Astrocyte (in vitro differentiated cells and primary cell): ENCODE measurements around the gene SLIT3. TPM values are rescaled to one million over a fixed set of nuclear protein-coding genes. Genes with fewer than 3 reads are reported as not detected.
A peak's percentile ranks its signal among the peaks of the same experiment; 100 is the strongest.

Source experiments
- DNase-seq: peaks from one replicate; pipeline ENCODE4 v3.0.0-alpha.2; 2010; ENCODE audit warnings: low read depth
- FAIRE-seq: peaks from 2 replicates; lab custom pipeline; 2011; peaks lifted over from hg19 to GRCh38; lab: Jason Lieb, UNC
- H2AFZ ChIP-seq: 2 replicates; pipeline ENCODE4 v1.6.0; 2012; ENCODE audit warnings: low read depth, low read length, inconsistent platforms
- H3K27ac ChIP-seq: 2 replicates; pipeline ENCODE4 v1.5.1; 2011; ENCODE audit warnings: low read depth, low read length, inconsistent platforms
- H3K27me3 ChIP-seq: 2 replicates; pipeline ENCODE4 v1.6.0; 2011; ENCODE audit warnings: low read length, inconsistent platforms; ENCODE audit not compliant: insufficient read depth
- H3K36me3 ChIP-seq: 2 replicates; pipeline ENCODE4 v1.5.1; 2011; ENCODE audit warnings: low read length, inconsistent platforms; ENCODE audit not compliant: insufficient read depth
- H3K4me1 ChIP-seq: 2 replicates; pipeline ENCODE4 v1.5.1; 2011; ENCODE audit warnings: low read length, inconsistent platforms; ENCODE audit not compliant: insufficient read depth
- H3K4me2 ChIP-seq: 2 replicates; pipeline ENCODE4 v1.6.0; 2012; ENCODE audit warnings: low read length, inconsistent platforms
- H3K4me3 ChIP-seq: 2 replicates; pipeline ENCODE4 v1.5.1; 2011; ENCODE audit warnings: low read depth, mild to moderate bottlenecking, low read length, inconsistent platforms; ENCODE audit not compliant: insufficient read depth
- H3K79me2 ChIP-seq: 2 replicates; pipeline ENCODE4 v1.6.0; 2012; ENCODE audit warnings: mild to moderate bottlenecking, low read length, inconsistent platforms; ENCODE audit not compliant: insufficient read depth
- H3K9ac ChIP-seq: 2 replicates; pipeline ENCODE4 v1.6.0; 2012; ENCODE audit warnings: mild to moderate bottlenecking, low read length, inconsistent platforms
- H3K9me3 ChIP-seq: 2 replicates; pipeline ENCODE4 v1.5.1; 2012; ENCODE audit warnings: low read depth, mild to moderate bottlenecking, low read length, inconsistent platforms; ENCODE audit not compliant: insufficient read depth
- H4K20me1 ChIP-seq: 2 replicates; pipeline ENCODE4 v1.6.0; 2012; ENCODE audit warnings: low read length, inconsistent platforms; ENCODE audit not compliant: insufficient read depth
- H3K27ac Mint-ChIP-seq: one replicate; pipeline ENCODE4 v1.8.0; 2021; ENCODE audit warnings: mild to moderate bottlenecking, mixed read lengths; ENCODE audit not compliant: unreplicated experiment
- H3K27me3 Mint-ChIP-seq: one replicate; pipeline ENCODE4 v1.8.0; 2021; ENCODE audit warnings: low read depth, mixed read lengths; ENCODE audit not compliant: unreplicated experiment
- H3K36me3 Mint-ChIP-seq: one replicate; pipeline ENCODE4 v1.8.0; 2021; ENCODE audit warnings: low read depth, mixed read lengths; ENCODE audit not compliant: unreplicated experiment
- H3K4me1 Mint-ChIP-seq: one replicate; pipeline ENCODE4 v1.8.0; 2021; ENCODE audit warnings: low read depth, mixed read lengths; ENCODE audit not compliant: unreplicated experiment
- H3K4me3 Mint-ChIP-seq: one replicate; pipeline ENCODE4 v1.8.0; 2021; ENCODE audit warnings: mild to moderate bottlenecking, moderate library complexity, mixed read lengths; ENCODE audit not compliant: unreplicated experiment
- H3K9me3 Mint-ChIP-seq: one replicate; pipeline ENCODE4 v1.8.0; 2021; ENCODE audit warnings: mild to moderate bottlenecking, mixed read lengths; ENCODE audit not compliant: unreplicated experiment
- CTCF ChIP-seq: IDR thresholded peaks from 2 replicates; pipeline ENCODE4 v1.5.1; 2011; ENCODE audit warnings: low read depth, mild to moderate bottlenecking, inconsistent platforms, low read length, moderate library complexity; ENCODE audit not compliant: insufficient read depth
- EZH2 ChIP-seq: IDR thresholded peaks from 2 replicates; pipeline ENCODE4 v1.6.1; 2012; ENCODE audit warnings: mild to moderate bottlenecking, low read length, inconsistent platforms; ENCODE audit not compliant: insufficient read depth
- total RNA-seq: library from RNA; stranded (reverse); gene quantifications from 2 replicates; pipeline ENCODE4 v1.2.1, GENCODE V29; 2021

Gene SLIT3
- total RNA-seq, 1 donor from 2014 or later, result 20.7 TPM

GRCh38 chr5:169095976-169096375 lies 205.0 kb downstream of the SLIT3 start:
- Mint-ChIP-seq H3K27ac (peak overlapping the region; percentile 93), H3K36me3 (peaks cover 4% of the 10 kb centered on the region), H3K4me1 (peaks cover 44% of the 10 kb centered on the region), H3K9me3 (no peaks in the 10 kb centered on the region), H3K4me3 (no peak overlapping the region), H3K27me3 (no peaks in the 10 kb centered on the region)
- DNase-seq (peak; percentile 14), FAIRE-seq (peak; percentile 34)
- Histone ChIP-seq H3K9ac (no peak overlapping the region), H2AFZ (no peak overlapping the region), H3K36me3 (no peaks in the 10 kb centered on the region), H3K27me3 (no peaks in the 10 kb centered on the region), H3K27ac (no peak overlapping the region), H3K79me2 (no peaks in the 10 kb centered on the region), H3K4me2 (no peak overlapping the region), H4K20me1 (no peaks in the 10 kb centered on the region), H3K9me3 (no peaks in the 10 kb centered on the region), H3K4me1 (peaks cover 4% of the 10 kb centered on the region), H3K4me3 (no peak overlapping the region)
- TF ChIP-seq EZH2 (no peak), CTCF (no peak)

- H3K27ac ChIP-seq, result no peak overlapping the region
Observed at GRCh38 chr5:169095410-169095960, 205.5 kb downstream of the SLIT3 start.

More at GRCh38 chr5:169095410-169095960, 205.5 kb downstream of the SLIT3 start:
- Histone ChIP-seq H3K36me3 (no peaks in the 10 kb centered on the region), H2AFZ (no peak overlapping the region), H3K4me1 (peaks cover 4% of the 10 kb centered on the region), H3K27me3 (no peaks in the 10 kb centered on the region), H3K9ac (no peak overlapping the region), H3K9me3 (peaks cover 4% of the 10 kb centered on the region), H3K4me3 (no peak overlapping the region), H3K4me2 (no peak overlapping the region), H3K79me2 (no peaks in the 10 kb centered on the region), H4K20me1 (no peaks in the 10 kb centered on the region)
- Mint-ChIP-seq H3K9me3 (no peaks in the 10 kb centered on the region), H3K4me1 (peaks cover 43% of the 10 kb centered on the region), H3K36me3 (peaks cover 4% of the 10 kb centered on the region), H3K4me3 (no peak overlapping the region), H3K27ac (peak overlapping the region; percentile 93), H3K27me3 (no peaks in the 10 kb centered on the region)
- no peak for DNase-seq
- FAIRE-seq, result no peak
- no peak for TF ChIP-seq EZH2
- TF ChIP-seq CTCF, result no peak
